PFSK-1 (cell line): ENCODE results near the gene ACTN4.

Experiments used
- FOXP2 ChIP-seq: optimal IDR thresholded peaks from 2 replicates; pipeline ENCODE3; 2011; ENCODE audit warnings: borderline replicate concordance, control low read depth, inconsistent platforms; ENCODE audit not compliant: insufficient read depth; ENCODE audit errors: extremely low read length, extremely low read depth
- POLR2AphosphoS5 ChIP-seq: IDR thresholded peaks from 2 replicates; pipeline ENCODE4 v1.6.1; 2012; ENCODE audit warnings: low read depth, mild to moderate bottlenecking, control low read depth, low read length, moderate library complexity
- REST ChIP-seq, 2 experiments: IDR thresholded peaks; 2 replicates each; pipeline versions ENCODE4 v1.6.1 to v1.8.0; 2011 to 2012; ENCODE audit warnings: low read depth in 2 of 2, low read length in 2 of 2, control low read depth in 1 of 2, inconsistent platforms in 1 of 2, mild to moderate bottlenecking in 1 of 2, moderate library complexity in 1 of 2; ENCODE audit not compliant: insufficient read depth in 1 of 2
- SIN3A ChIP-seq: IDR thresholded peaks from 2 replicates; pipeline ENCODE4 v1.6.1; 2012; ENCODE audit warnings: mild to moderate bottlenecking, low read length, moderate library complexity, borderline replicate concordance; ENCODE audit not compliant: insufficient read depth
- TAF1 ChIP-seq: IDR thresholded peaks from 2 replicates; pipeline ENCODE4 v1.6.1; 2012; ENCODE audit warnings: low read length, control low read depth, borderline replicate concordance; ENCODE audit not compliant: insufficient read depth

ACTN4 gene

DNA sequence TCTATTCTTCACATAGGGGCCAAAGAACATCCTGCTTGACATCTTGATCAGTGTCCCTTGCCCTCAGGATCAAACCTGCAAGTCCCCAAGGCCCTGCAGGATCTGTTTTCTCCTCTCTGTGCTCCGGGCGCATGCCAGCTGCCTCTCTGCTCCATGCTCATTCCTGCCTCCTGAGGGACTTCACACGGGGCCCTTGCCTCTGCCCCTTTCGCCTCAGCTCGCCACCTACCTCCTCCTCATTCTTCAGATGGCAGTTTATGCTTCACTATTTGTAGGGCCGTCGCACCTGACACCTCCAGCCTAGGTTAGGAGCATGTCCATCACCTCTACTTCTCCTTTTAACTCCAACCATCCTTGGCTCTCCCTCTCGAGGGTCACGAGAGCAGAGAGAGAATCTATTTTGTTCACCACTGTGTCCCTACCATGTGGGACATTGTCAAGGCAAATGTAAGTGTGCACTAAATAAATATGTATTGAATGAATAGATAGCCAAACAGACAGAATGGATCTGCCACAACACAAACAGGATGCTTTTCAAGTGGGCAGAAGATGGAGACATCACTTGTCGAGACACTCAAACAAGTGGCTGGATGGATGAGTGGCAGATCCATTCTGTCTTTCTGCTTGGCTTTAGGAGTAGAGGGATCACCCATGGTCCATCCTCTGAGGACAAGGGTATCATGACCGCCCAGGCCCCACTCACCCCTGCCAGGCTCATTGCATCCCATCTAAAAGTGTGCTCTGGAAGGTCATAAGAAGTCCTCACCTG lies 29.6 kb downstream of the ACTN4 start:
- TF ChIP-seq POLR2AphosphoS5 (no peak), TAF1 (no peak), REST (IDR thresholded peaks at IDR 0.05; ENCODE audit: insufficient read depth in 1 of 2, low read depth in 2 of 2, low read length in 2 of 2) (no peak), FOXP2 (no peak), SIN3A (no peak)

DNA sequence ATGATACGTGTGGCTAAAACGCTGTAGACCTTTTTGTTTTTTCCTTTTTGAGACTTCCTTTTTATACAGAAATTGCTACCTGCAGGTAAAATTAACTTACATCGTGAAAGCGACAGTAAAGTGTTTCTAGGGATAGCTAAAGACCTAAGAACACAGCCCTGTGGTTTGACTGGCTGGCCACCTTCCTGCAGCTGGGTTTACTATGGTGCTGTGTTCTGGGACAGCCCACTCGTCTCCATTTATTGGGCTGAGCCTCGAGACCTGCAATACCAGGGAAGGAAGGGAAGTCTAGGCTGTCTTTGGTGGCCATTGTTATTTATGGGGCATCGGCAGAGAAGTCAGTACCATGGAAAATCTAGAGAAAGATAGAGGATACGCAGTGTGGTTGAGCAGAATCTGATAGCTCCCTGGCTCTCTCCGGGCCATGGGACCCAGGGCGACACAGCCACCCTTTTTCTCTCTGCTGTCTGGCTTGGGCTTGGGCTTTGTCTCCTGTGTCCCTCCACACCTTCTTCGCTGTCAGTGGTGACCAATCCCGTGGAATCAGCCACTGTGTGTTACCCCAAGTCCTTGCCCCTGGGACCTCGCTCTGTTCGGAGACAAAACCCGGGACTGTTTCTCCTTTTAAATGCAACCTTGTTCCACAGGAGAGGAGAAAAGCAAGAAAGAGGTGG lies 30.9 kb downstream of the ACTN4 start:
- TF ChIP-seq REST (IDR thresholded peaks at IDR 0.05; ENCODE audit: insufficient read depth in 1 of 2, low read depth in 2 of 2, low read length in 2 of 2): no peak
- TF ChIP-seq SIN3A: no peak
- TF ChIP-seq TAF1: no peak
- no peak for TF ChIP-seq POLR2AphosphoS5
- TF ChIP-seq FOXP2: no peak

DNA sequence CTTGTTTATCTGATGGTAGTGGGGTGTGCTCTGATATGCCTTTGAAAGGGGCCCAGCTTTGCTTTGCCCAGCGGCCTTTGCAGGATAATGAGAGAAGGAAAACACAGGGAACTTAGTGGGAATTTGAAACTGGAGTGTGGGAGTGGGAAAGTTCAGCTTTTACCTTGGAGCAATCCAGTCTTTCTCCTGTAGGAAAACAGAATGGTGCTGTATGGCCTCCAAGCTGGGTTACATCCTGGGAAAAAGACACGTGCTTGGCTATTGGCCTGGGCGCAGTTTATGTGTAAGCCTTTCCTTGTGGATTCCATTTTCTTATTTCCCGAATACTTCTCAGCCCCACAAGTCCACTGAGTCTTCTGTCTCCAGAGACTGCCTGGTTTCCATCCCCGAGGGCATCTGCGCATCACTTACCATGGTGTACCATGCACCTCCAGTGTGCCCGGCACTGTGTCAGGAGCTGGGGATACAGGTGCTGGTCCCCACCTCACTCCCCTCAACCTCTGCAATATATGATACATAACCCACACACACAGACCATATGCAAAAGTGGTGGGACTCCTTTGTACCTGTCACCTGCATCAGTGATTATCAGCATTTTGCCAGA lies 31.5 kb downstream of the ACTN4 start:
- no peak for TF ChIP-seq TAF1
- TF ChIP-seq FOXP2: no peak
- TF ChIP-seq REST (IDR thresholded peaks at IDR 0.05; ENCODE audit: insufficient read depth in 1 of 2, low read depth in 2 of 2, low read length in 2 of 2): no peak
- no peak for TF ChIP-seq POLR2AphosphoS5
- TF ChIP-seq SIN3A: no peak

- no peak for TF ChIP-seq FOXP2
- TF ChIP-seq TAF1: no peak
- TF ChIP-seq SIN3A: no peak
- no peak for TF ChIP-seq REST (IDR thresholded peaks at IDR 0.05; ENCODE audit: insufficient read depth in 1 of 2, low read depth in 2 of 2, low read length in 2 of 2)
- no peak for TF ChIP-seq POLR2AphosphoS5
These were observed 32.4 kb downstream of the ACTN4 start for GRCh38 chr19:38679839-38680238.
